ENCODE measurements around the gene GPER1.
"Not testable (repeated sequence)": the region's sequence is repeated elsewhere in the genome, so short reads cannot be mapped to it uniquely, and the experiment has no call there.

GPER1 gene

GRCh38 chr7:1104516-1105179 is 16.7 kb downstream of the GPER1 start:
- DNase-seq: no peak

- DNase-seq: no peak
These were observed 17.3 kb downstream of the GPER1 start for GRCh38 chr7:1105189-1105588.

GRCh38 chr7:1106063-1106792 is 18.3 kb downstream of the GPER1 start:
- no peak for DNase-seq

GRCh38 chr7:1106793-1107421 is 19.0 kb downstream of the GPER1 start:
- DNase-seq: no peak

- no peak for DNase-seq
These were observed 20.5 kb downstream of the GPER1 start for GRCh38 chr7:1108264-1108920.

GRCh38 chr7:1109581-1110310 is 21.8 kb downstream of the GPER1 start:
- no peak for DNase-seq

GRCh38 chr7:1110358-1110757 is 22.4 kb downstream of the GPER1 start:
- DNase-seq: no peak

GRCh38 chr7:1111156-1111555 is 23.2 kb downstream of the GPER1 start:
- DNase-seq: no peak

GRCh38 chr7:1112109-1112508 is 24.2 kb downstream of the GPER1 start:
- DNase-seq: no peak

- DNase-seq: no peak
These were observed 25.0 kb downstream of the GPER1 start for GRCh38 chr7:1112625-1113547.

- no peak for DNase-seq
These were observed 25.6 kb downstream of the GPER1 start for GRCh38 chr7:1113548-1113885.

- DNase-seq: no peak
These were observed 26.2 kb downstream of the GPER1 start for GRCh38 chr7:1114088-1114487.

- no peak for DNase-seq
These were observed 26.6 kb downstream of the GPER1 start for GRCh38 chr7:1114505-1114904.

GRCh38 chr7:1115171-1116045 is 27.5 kb downstream of the GPER1 start:
- DNase-seq: not testable (repeated sequence)

GRCh38 chr7:1116383-1117008 is 28.6 kb downstream of the GPER1 start:
- DNase-seq: not testable (repeated sequence)

- DNase-seq: no peak
These were observed 29.5 kb downstream of the GPER1 start for GRCh38 chr7:1117321-1117928.

GRCh38 chr7:1119201-1119600 is 31.3 kb downstream of the GPER1 start:
- DNase-seq: no peak

- no peak for DNase-seq
These were observed 32.9 kb downstream of the GPER1 start for GRCh38 chr7:1120791-1121190.

GRCh38 chr7:1121476-1121875 is 33.6 kb downstream of the GPER1 start:
- DNase-seq: no peak

Measured in CD4-positive, alpha-beta T cell treated with Interleukin-17A for 4 hours (primary cell).